IMR-90 (cell line): Measurements from ENCODE around the gene SORBS1. TPM values are rescaled to one million over a fixed set of nuclear protein-coding genes. Genes with fewer than 3 reads are reported as not detected.

Experiments used
- ATAC-seq: fragments of 200-7000 bp; cut with Tn5 transposase; 2 replicates; pipeline ENCODE4 v1.9.1; 2020; ENCODE audit warnings: low read depth, mild to moderate bottlenecking, moderate library complexity
- BruUV-seq: library from RNA; stranded (reverse); fragments of 400-500 nt; replicated peaks from 2 replicates; lab custom pipeline; 2021; lab: Mats Ljungman, UMichigan
- CTCF ChIA-PET: fragments of 300-600 bp; formaldehyde crosslinking; extraction: SDS; loops from one replicate; lab custom pipeline; 2021; ENCODE audit warnings: antibody characterized with exemption; lab: Yijun Ruan, JAX
- POLR2A ChIA-PET: fragments of 300-600 bp; sonication (Branson Sonifier 250); formaldehyde crosslinking; loops from one replicate; lab custom pipeline; 2022; ENCODE audit warnings: antibody characterized with exemption; ENCODE audit not compliant: unreplicated experiment; lab: Charles Lee
- DNase-seq: peaks from one replicate; pipeline ENCODE4 v3.0.0; 2013
- H2AFZ ChIP-seq: replicated peaks from 2 replicates; pipeline ENCODE3; 2013; ENCODE audit warnings: low read length, mild to moderate bottlenecking; ENCODE audit not compliant: poor library complexity
- H2AK5ac ChIP-seq: 2 replicates; pipeline ENCODE4 v1.6.1; 2013; ENCODE audit warnings: low read depth, low read length, inconsistent platforms
- H2AK9ac ChIP-seq: replicated peaks from 2 replicates; pipeline ENCODE3; 2013; ENCODE audit warnings: mild to moderate bottlenecking, low read depth, low read length, moderate library complexity; ENCODE audit not compliant: poor library complexity
- H2BK120ac ChIP-seq: 2 replicates; pipeline ENCODE4 v1.6.1; 2013; ENCODE audit warnings: low read depth, low read length, inconsistent platforms
- H2BK15ac ChIP-seq: 3 replicates; pipeline ENCODE4 v1.6.1; 2013; ENCODE audit warnings: low read depth, low read length, inconsistent platforms
- H2BK20ac ChIP-seq: 2 replicates; pipeline ENCODE4 v1.6.1; 2013; ENCODE audit warnings: low read depth, mild to moderate bottlenecking, inconsistent platforms, low read length, moderate library complexity
- H2BK5ac ChIP-seq: 2 replicates; pipeline ENCODE4 v1.6.1; 2013; ENCODE audit warnings: mild to moderate bottlenecking, low read depth, low read length, inconsistent platforms; ENCODE audit not compliant: poor library complexity, severe bottlenecking
- H3K14ac ChIP-seq: replicated peaks from 2 replicates; pipeline ENCODE4 v1.6.1; 2013; ENCODE audit warnings: low read depth, low read length, inconsistent platforms
- H3K18ac ChIP-seq: 2 replicates; pipeline ENCODE4 v1.6.1; 2013; ENCODE audit warnings: low read depth, low read length, control low read depth
- H3K23ac ChIP-seq: 2 replicates; pipeline ENCODE4 v1.6.1; 2013; ENCODE audit warnings: low read depth, low read length, inconsistent platforms
- H3K27ac ChIP-seq: 2 replicates; pipeline ENCODE4 v1.5.1; 2013; ENCODE audit warnings: mild to moderate bottlenecking, control low read depth, low read length; ENCODE audit not compliant: insufficient read depth
- H3K27me3 ChIP-seq: 2 replicates; pipeline ENCODE4 v1.6.1; 2013; ENCODE audit warnings: low read length; ENCODE audit not compliant: control insufficient read depth, insufficient read depth
- H3K36me3 ChIP-seq: 2 replicates; pipeline ENCODE4 v1.6.1; 2013; ENCODE audit warnings: low read length, mixed read lengths; ENCODE audit not compliant: control insufficient read depth, insufficient read depth
- H3K4ac ChIP-seq: 2 replicates; pipeline ENCODE4 v1.6.1; 2013; ENCODE audit warnings: low read depth, low read length, inconsistent platforms
- H3K4me1 ChIP-seq: 2 replicates; pipeline ENCODE4 v1.6.1; 2013; ENCODE audit warnings: low read length, mixed read lengths; ENCODE audit not compliant: control insufficient read depth, insufficient read depth
- H3K4me2 ChIP-seq: 2 replicates; pipeline ENCODE4 v1.6.1; 2013; ENCODE audit warnings: low read depth, mild to moderate bottlenecking, control low read depth, low read length, moderate library complexity
- H3K4me3 ChIP-seq: 2 replicates; pipeline ENCODE4 v1.5.1; 2013; ENCODE audit warnings: low read depth, mild to moderate bottlenecking, control low read depth, low read length, moderate library complexity; ENCODE audit not compliant: insufficient read depth
- H3K56ac ChIP-seq: 2 replicates; pipeline ENCODE4 v1.6.1; 2013; ENCODE audit warnings: low read length, inconsistent platforms; ENCODE audit not compliant: insufficient read depth; ENCODE audit errors: extremely low read depth
- H3K79me1 ChIP-seq, 2 experiments: 2 replicates each; pipeline ENCODE4 v1.6.1; 2013; ENCODE audit warnings: low read length in 2 of 2, inconsistent platforms in 1 of 2, low read depth in 1 of 2
- H3K9ac ChIP-seq: 2 replicates; pipeline ENCODE4 v1.6.1; 2013; ENCODE audit warnings: low read depth, low read length, control low read depth
- H3K9me1 ChIP-seq: 2 replicates; pipeline ENCODE4 v1.6.1; 2013; ENCODE audit warnings: low read length, inconsistent platforms; ENCODE audit not compliant: insufficient read depth
- H3K9me3 ChIP-seq: 2 replicates; pipeline ENCODE4 v1.6.1; 2013; ENCODE audit warnings: low read length; ENCODE audit not compliant: control insufficient read depth, insufficient read depth
- H4K20me1 ChIP-seq: 2 replicates; pipeline ENCODE4 v1.6.1; 2013; ENCODE audit warnings: low read length, inconsistent platforms; ENCODE audit not compliant: insufficient read depth
- H4K5ac ChIP-seq: 2 replicates; pipeline ENCODE4 v1.6.1; 2013; ENCODE audit warnings: mild to moderate bottlenecking, low read depth, low read length, control low read depth
- H4K8ac ChIP-seq, 2 experiments: 2 replicates each; pipeline ENCODE4 v1.6.1; 2013; ENCODE audit warnings: low read depth in 2 of 2, low read length in 2 of 2, control low read depth in 1 of 2, inconsistent platforms in 1 of 2
- H4K91ac ChIP-seq: 2 replicates; pipeline ENCODE4 v1.6.1; 2013; ENCODE audit warnings: low read depth, low read length, inconsistent platforms; ENCODE audit not compliant: insufficient read depth
- BHLHE40 ChIP-seq: fragments of 150-350 bp; IDR thresholded peaks from 2 replicates; pipeline ENCODE4 v1.6.1; 2016; ENCODE audit warnings: mild to moderate bottlenecking, low read depth, low read length
- CEBPB ChIP-seq: IDR thresholded peaks from 2 replicates; pipeline ENCODE4 v1.6.1; 2012; ENCODE audit warnings: low read depth, low read length, improper control_type of control experiment
- CHD1 ChIP-seq: IDR thresholded peaks from 2 replicates; pipeline ENCODE4 v1.6.1; 2012; ENCODE audit warnings: low read depth, low read length, improper control_type of control experiment
- ELK1 ChIP-seq: fragments of 150-350 bp; IDR thresholded peaks from 2 replicates; pipeline ENCODE4 v1.6.1; 2016; ENCODE audit warnings: low read depth, mild to moderate bottlenecking, low read length, moderate library complexity, borderline replicate concordance
- FOS ChIP-seq: fragments of 150-350 bp; IDR thresholded peaks from 2 replicates; pipeline ENCODE4 v1.6.1; 2016; ENCODE audit warnings: low read depth, low read length
- MAFK ChIP-seq: IDR thresholded peaks from 2 replicates; pipeline ENCODE4 v1.6.1; 2012; ENCODE audit warnings: low read depth, low read length, improper control_type of control experiment
- MAZ ChIP-seq: IDR thresholded peaks from 2 replicates; pipeline ENCODE4 v1.6.1; 2012; ENCODE audit warnings: low read depth, mild to moderate bottlenecking, low read length, improper control_type of control experiment, moderate library complexity, borderline replicate concordance
- MXI1 ChIP-seq: IDR thresholded peaks from 2 replicates; pipeline ENCODE4 v1.6.1; 2012; ENCODE audit warnings: low read depth, mild to moderate bottlenecking, low read length, moderate library complexity, borderline replicate concordance
- NFE2L2 ChIP-seq: fragments of 150-350 bp; IDR thresholded peaks from 2 replicates; pipeline ENCODE4 v1.6.1; 2016; ENCODE audit warnings: low read depth, mild to moderate bottlenecking, low read length
- POLR2A ChIP-seq: IDR thresholded peaks from 2 replicates; pipeline ENCODE4 v1.6.1; 2012; ENCODE audit warnings: mild to moderate bottlenecking, low read depth, low read length
- RAD21 ChIP-seq: IDR thresholded peaks from 2 replicates; pipeline ENCODE4 v1.6.1; 2012; ENCODE audit warnings: low read length, improper control_type of control experiment
- RCOR1 ChIP-seq: IDR thresholded peaks from 2 replicates; pipeline ENCODE4 v1.6.1; 2012; ENCODE audit warnings: mild to moderate bottlenecking, low read length, improper control_type of control experiment; ENCODE audit not compliant: insufficient replicate concordance
- RFX5 ChIP-seq: IDR thresholded peaks from 2 replicates; pipeline ENCODE4 v1.8.0; 2012; ENCODE audit warnings: low read depth, mild to moderate bottlenecking, low read length, moderate library complexity
- SMC3 ChIP-seq: fragments of 150-350 bp; IDR thresholded peaks from 2 replicates; pipeline ENCODE4 v1.6.1; 2016; ENCODE audit warnings: low read depth, mild to moderate bottlenecking, antibody characterized with exemption, low read length, moderate library complexity
- USF2 ChIP-seq: fragments of 150-350 bp; IDR thresholded peaks from 2 replicates; pipeline ENCODE4 v1.6.1; 2017; ENCODE audit warnings: mild to moderate bottlenecking, antibody characterized with exemption, low read length, low read depth
- WGBS, 2 experiments: methylation state at CpG; one replicate each; pipeline versions ENCODE4 v1.1.5 to v1.1.7; 2013; ENCODE audit warnings: missing lambda C conversion rate in 2 of 2; ENCODE audit not compliant: insufficient read length in 1 of 2; ENCODE audit errors: extremely low coverage in 2 of 2; 5-methylcytosine and 5-hydroxymethylcytosine counted together
- dilution Hi-C: fragments of 300-500 bp; cut with HindIII; formaldehyde crosslinking; loops from one replicate; pipeline ENCODE4 v1.14.3; 2018; ENCODE audit warnings: low sequenced_read_pairs; ENCODE audit not compliant: unreplicated experiment
- in situ Hi-C: fragments of 300-500 bp; cut with MboI; formaldehyde crosslinking; loops from 3 replicates; pipeline ENCODE4 v1.14.3; 2019; ENCODE audit warnings: low sequenced_read_pairs, inconsistent platforms, mixed read lengths
- intact Hi-C: fragments of 100-400 bp; cut with micrococcal nuclease; formaldehyde crosslinking; loops from 2 replicates; pipeline ENCODE4 v1.10.0; 2022
- polyA plus RNA-seq, 3 experiments: library from polyadenylated mRNA; depleted of rRNA; stranded (reverse); fragments of >200 nt; gene quantifications; 2 replicates each; pipeline ENCODE4 v1.2.3, GENCODE V29; 2012; ENCODE audit warnings: low replicate concordance in 1 of 3
- total RNA-seq: library from RNA; depleted of rRNA; stranded (reverse); fragments of >200 nt; gene quantifications from 2 replicates; pipeline ENCODE4 v1.2.3, GENCODE V29; 2012
- TF ChIP-seq, protein P1 (sequence below): conservative IDR thresholded peaks from 2 replicates; pipeline ENCODE4 v1.5.1; 2012; ENCODE audit warnings: mild to moderate bottlenecking, low read depth, low read length, improper control_type of control experiment

SORBS1 gene
- total and polyA plus RNA-seq, 2 of the 4 experiments (the other 2 are of a cell fraction) = 0.18 to 0.32 TPM

DNA sequence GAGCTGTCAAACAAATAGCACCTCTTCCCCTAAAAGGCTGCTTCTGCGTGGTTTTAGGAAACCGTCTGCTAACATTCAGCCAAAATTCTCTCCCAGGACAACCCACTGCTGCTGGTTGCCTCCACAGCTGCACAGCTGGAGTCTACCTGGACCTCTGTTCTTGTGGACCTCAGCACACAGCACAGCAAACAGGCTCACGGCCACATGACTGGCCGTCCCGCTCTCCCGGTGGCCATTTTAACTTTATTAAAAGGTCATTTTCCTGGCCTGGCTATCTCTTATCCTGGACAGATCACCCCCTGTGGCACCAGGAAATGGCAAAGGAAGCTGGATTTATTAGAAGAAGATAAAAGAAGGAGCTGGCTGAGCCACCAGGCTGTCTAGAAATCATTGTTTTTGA, 27.6 kb downstream of the SORBS1 start:
- Histone ChIP-seq H4K5ac (no peak overlapping the region), H4K91ac (no peak overlapping the region), H3K79me1 (no peaks in the 10 kb centered on the region), H2AK5ac (no peak overlapping the region), H3K4ac (no peak overlapping the region), H3K4me3 (no peak overlapping the region), H4K8ac (no peak overlapping the region), H3K18ac (no peak overlapping the region), H2BK20ac (no peak overlapping the region), H3K4me1 (no peaks in the 10 kb centered on the region), H3K4me2 (no peak overlapping the region), H2BK120ac (no peak overlapping the region), H4K20me1 (no peaks in the 10 kb centered on the region), H3K9me3 (no peaks in the 10 kb centered on the region), H3K56ac (no peak overlapping the region), H3K36me3 (no peaks in the 10 kb centered on the region), H2BK5ac (no peak overlapping the region), H3K23ac (no peak overlapping the region), H3K27me3 (no peaks in the 10 kb centered on the region), H2BK15ac (no peak overlapping the region), H3K9ac (no peak overlapping the region), H3K27ac (no peak overlapping the region), H3K14ac (no peak overlapping the region), H2AFZ (no peak overlapping the region), H2AK9ac (no peak overlapping the region), H3K9me1 (no peaks in the 10 kb centered on the region; the same call in 1 of the 2 replicates)
- TF ChIP-seq MXI1 = no peak
- TF ChIP-seq, protein P1, sequence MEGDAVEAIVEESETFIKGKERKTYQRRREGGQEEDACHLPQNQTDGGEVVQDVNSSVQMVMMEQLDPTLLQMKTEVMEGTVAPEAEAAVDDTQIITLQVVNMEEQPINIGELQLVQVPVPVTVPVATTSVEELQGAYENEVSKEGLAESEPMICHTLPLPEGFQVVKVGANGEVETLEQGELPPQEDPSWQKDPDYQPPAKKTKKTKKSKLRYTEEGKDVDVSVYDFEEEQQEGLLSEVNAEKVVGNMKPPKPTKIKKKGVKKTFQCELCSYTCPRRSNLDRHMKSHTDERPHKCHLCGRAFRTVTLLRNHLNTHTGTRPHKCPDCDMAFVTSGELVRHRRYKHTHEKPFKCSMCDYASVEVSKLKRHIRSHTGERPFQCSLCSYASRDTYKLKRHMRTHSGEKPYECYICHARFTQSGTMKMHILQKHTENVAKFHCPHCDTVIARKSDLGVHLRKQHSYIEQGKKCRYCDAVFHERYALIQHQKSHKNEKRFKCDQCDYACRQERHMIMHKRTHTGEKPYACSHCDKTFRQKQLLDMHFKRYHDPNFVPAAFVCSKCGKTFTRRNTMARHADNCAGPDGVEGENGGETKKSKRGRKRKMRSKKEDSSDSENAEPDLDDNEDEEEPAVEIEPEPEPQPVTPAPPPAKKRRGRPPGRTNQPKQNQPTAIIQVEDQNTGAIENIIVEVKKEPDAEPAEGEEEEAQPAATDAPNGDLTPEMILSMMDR = no peak
- no peak for TF ChIP-seq ELK1
- TF ChIP-seq RFX5 = no peak
- no peak for TF ChIP-seq USF2
- TF ChIP-seq MAFK = no peak
- no peak for TF ChIP-seq MAZ
- TF ChIP-seq POLR2A = no peak
- no peak for TF ChIP-seq RAD21
- TF ChIP-seq FOS = no peak
- TF ChIP-seq RCOR1 = no peak
- TF ChIP-seq CHD1 = no peak
- no peak for TF ChIP-seq CEBPB
- TF ChIP-seq SMC3 = no peak
- no peak for TF ChIP-seq BHLHE40
- no peak for TF ChIP-seq NFE2L2
- ATAC-seq (no peak), DNase-seq (no peak)
- no TSS peak for BruUV-seq
- dilution Hi-C loops (no loop called here), in situ Hi-C loops (no loop called here), intact Hi-C loops (no loop called here)
- CTCF ChIA-PET = no interaction called here
- POLR2A ChIA-PET = no interaction called here
- no CpG with 5 or more reads among the region's 6 CpGs for WGBS, 2 experiments
